Esophagus muscularis mucosa (tissue), 4 donors: ENCODE results near the gene WNT11.

Experiments used
- EP300 ChIP-seq: sonication (generic); formaldehyde crosslinking; IDR thresholded peaks from one replicate; pipeline ENCODE4 v1.6.1; 2017; ENCODE audit warnings: antibody characterized with exemption
- POLR2A ChIP-seq: fragments of 450-650 bp; IDR thresholded peaks from one replicate; pipeline ENCODE4 v1.6.1; 2017; ENCODE audit warnings: antibody characterized with exemption, moderate library complexity, mild to moderate bottlenecking, low read depth
- POLR2AphosphoS5 ChIP-seq, 2 donors: sonication (generic); formaldehyde crosslinking; IDR thresholded peaks; one replicate each; pipeline ENCODE4 v1.6.1; 2017; ENCODE audit warnings: antibody characterized with exemption in 2 of 2
- TF ChIP-seq, protein P1 (sequence below), 3 experiments: fragments of 200-600 bp in 2 of 3; fragments of 450-650 bp in 1 of 3; sonication (generic) in 2 of 3; IDR thresholded peaks; one replicate each; pipeline ENCODE4 v1.5.1; 2017 to 2019; ENCODE audit warnings: antibody characterized with exemption in 3 of 3, mild to moderate bottlenecking in 2 of 3, moderate library complexity in 1 of 3

DNA sequence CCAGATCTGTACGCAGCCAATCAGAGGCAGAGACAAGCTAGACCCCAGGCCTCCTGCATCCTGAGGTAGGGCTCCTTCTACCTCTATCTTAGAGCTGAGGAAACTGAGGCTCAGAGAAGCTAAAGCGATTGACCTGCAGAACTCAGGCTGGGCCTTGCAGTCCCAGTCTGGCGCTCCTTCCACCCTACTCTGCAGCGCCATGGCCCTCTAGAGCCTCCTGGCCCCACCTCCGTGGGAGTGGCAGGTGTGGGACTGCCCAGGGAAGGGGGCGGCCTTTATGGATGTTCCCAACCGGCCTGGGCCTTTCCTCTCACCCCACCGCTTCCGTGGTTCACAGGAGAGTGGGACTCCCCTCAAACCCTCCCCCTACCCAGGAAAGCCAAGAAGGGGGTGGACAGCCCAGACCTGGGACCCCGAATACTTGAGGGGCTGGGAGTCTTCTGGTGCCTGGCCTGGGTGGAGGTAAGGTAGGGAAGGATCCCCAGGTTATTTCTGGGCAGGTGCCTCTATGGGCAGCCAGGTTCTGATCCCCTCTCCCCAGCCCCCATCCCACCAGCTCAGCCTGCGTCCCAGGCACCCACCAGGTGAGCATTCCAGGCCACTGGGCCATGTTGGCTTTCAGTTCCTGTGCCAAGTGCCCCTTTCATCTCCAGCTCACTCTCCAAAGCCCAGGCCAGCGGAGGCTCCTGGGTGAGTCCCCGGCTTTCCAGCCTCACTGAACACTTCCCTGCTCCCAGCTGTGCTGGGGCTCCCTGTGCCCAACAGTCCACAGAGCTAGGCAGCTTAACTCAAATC lies 3.0 kb downstream of the WNT11 start:
- TF ChIP-seq, protein P1, sequence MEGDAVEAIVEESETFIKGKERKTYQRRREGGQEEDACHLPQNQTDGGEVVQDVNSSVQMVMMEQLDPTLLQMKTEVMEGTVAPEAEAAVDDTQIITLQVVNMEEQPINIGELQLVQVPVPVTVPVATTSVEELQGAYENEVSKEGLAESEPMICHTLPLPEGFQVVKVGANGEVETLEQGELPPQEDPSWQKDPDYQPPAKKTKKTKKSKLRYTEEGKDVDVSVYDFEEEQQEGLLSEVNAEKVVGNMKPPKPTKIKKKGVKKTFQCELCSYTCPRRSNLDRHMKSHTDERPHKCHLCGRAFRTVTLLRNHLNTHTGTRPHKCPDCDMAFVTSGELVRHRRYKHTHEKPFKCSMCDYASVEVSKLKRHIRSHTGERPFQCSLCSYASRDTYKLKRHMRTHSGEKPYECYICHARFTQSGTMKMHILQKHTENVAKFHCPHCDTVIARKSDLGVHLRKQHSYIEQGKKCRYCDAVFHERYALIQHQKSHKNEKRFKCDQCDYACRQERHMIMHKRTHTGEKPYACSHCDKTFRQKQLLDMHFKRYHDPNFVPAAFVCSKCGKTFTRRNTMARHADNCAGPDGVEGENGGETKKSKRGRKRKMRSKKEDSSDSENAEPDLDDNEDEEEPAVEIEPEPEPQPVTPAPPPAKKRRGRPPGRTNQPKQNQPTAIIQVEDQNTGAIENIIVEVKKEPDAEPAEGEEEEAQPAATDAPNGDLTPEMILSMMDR (IDR thresholded peaks at IDR 0.05): no peak
- TF ChIP-seq EP300: no peak
- no peak for TF ChIP-seq POLR2A
- no peak for TF ChIP-seq POLR2AphosphoS5 (IDR thresholded peaks at IDR 0.05)
